GM21360 (cell line): Measurements from ENCODE around the gene COQ4.
"Not testable (repeated sequence)": the region's sequence is repeated elsewhere in the genome, so short reads cannot be mapped to it uniquely, and the experiment has no call there.

Experiments
- ATAC-seq: cut with Tn5 transposase; IDR thresholded peaks from one replicate; pipeline ENCODE4 v1.9.1; 2021; ENCODE audit warnings: mild to moderate bottlenecking, moderate library complexity; ENCODE audit not compliant: unreplicated experiment

COQ4 gene

GRCh38 chr9:128322404-128323211 lies at the start of gene COQ4, which contains the start of gene TRUB2:
COQ4 (plus strand) TSS chr9:128322839; CDS start chr9:128322859, 20 bp downstream.
TRUB2 (minus strand) TSS chr9:128322447; CDS start chr9:128322408, 39 bp downstream.
- peak; percentile 71 for ATAC-seq

- no peak for ATAC-seq
Measured at GRCh38 chr9:128274245-128274644, 48.4 kb upstream of the COQ4 start.

- peak; percentile 40 for ATAC-seq
Measured at GRCh38 chr9:128275198-128276007, 47.2 kb upstream of the COQ4 start, which contains the start of gene GOLGA2. GOLGA2 (minus strand) TSS chr9:128276007; CDS start chr9:128275976, 31 bp downstream.

GRCh38 chr9:128276008-128276573 lies 46.5 kb upstream of the COQ4 start, which contains the start of gene SWI5:
SWI5 (plus strand) TSS chr9:128276276.
- peak; percentile 88 for ATAC-seq

GRCh38 chr9:128276574-128277270 lies 45.9 kb upstream of the COQ4 start:
- ATAC-seq, result peak; percentile 6

GRCh38 chr9:128279088-128280073 lies 43.3 kb upstream of the COQ4 start:
- not testable (repeated sequence) for ATAC-seq

- ATAC-seq, result no peak
Measured at GRCh38 chr9:128280084-128280622, 42.5 kb upstream of the COQ4 start.

- ATAC-seq, result no peak
Measured at GRCh38 chr9:128282500-128282899, 40.1 kb upstream of the COQ4 start.

GRCh38 chr9:128285033-128285784 lies 37.4 kb upstream of the COQ4 start:
- ATAC-seq, result no peak

GRCh38 chr9:128286440-128286839 lies 36.2 kb upstream of the COQ4 start:
- no peak for ATAC-seq

- ATAC-seq, result no peak
Measured at GRCh38 chr9:128288273-128289004, 34.2 kb upstream of the COQ4 start.

- ATAC-seq, result no peak
Measured at GRCh38 chr9:128292009-128292408, 30.6 kb upstream of the COQ4 start.

GRCh38 chr9:128293091-128293490 lies 29.5 kb upstream of the COQ4 start:
- no peak for ATAC-seq

GRCh38 chr9:128294142-128294541 lies 28.5 kb upstream of the COQ4 start:
- no peak for ATAC-seq

- ATAC-seq, result no peak
Measured at GRCh38 chr9:128296340-128297220, 26.1 kb upstream of the COQ4 start.

GRCh38 chr9:128297221-128297773 lies 25.3 kb upstream of the COQ4 start:
- ATAC-seq, result no peak
